Choroid plexus epithelial cell (primary cell): ENCODE data around the gene FBLIM1.

ENCODE experiments used
- DNase-seq: peaks from one replicate; pipeline ENCODE4 v3.0.0-alpha.2; 2010; ENCODE audit warnings: low read depth
- H3K4me3 ChIP-seq: 2 replicates; pipeline ENCODE4 v1.5.1; 2011; ENCODE audit warnings: low read depth, mild to moderate bottlenecking, control low read depth, low read length, moderate library complexity
- CTCF ChIP-seq: conservative IDR thresholded peaks from 2 replicates; pipeline ENCODE4 v1.5.1; 2011; ENCODE audit warnings: low read depth, mild to moderate bottlenecking, control low read depth, inconsistent platforms, low read length, moderate library complexity

FBLIM1 gene

GRCh38 chr1:15748690-15749398 is 9.8 kb upstream of the FBLIM1 start:
- no peak for TF ChIP-seq CTCF
- DNase-seq: no peak
- no peak overlapping the region for H3K4me3 ChIP-seq

GRCh38 chr1:15749399-15750291 is 8.9 kb upstream of the FBLIM1 start:
- peak; percentile 15 for DNase-seq
- no peak for TF ChIP-seq CTCF
- H3K4me3 ChIP-seq: no peak overlapping the region

GRCh38 chr1:15750924-15751323 is 7.7 kb upstream of the FBLIM1 start:
- DNase-seq: no peak
- no peak for TF ChIP-seq CTCF

GRCh38 chr1:15751717-15752116 is 6.9 kb upstream of the FBLIM1 start:
- no peak overlapping the region for H3K4me3 ChIP-seq
- no peak for DNase-seq
- no peak for TF ChIP-seq CTCF

More at GRCh38 chr1:15750924-15751323, 7.7 kb upstream of the FBLIM1 start:
- H3K4me3 ChIP-seq: no peak overlapping the region

GRCh38 chr1:15753776-15754175 is 4.8 kb upstream of the FBLIM1 start:
- H3K4me3 ChIP-seq: no peak overlapping the region
- no peak for TF ChIP-seq CTCF
- no peak for DNase-seq

GRCh38 chr1:15755021-15755645 is 3.5 kb upstream of the FBLIM1 start:
- no peak overlapping the region for H3K4me3 ChIP-seq
- no peak for TF ChIP-seq CTCF
- DNase-seq: no peak
